ENCODE results near the gene HEG1.
"Not testable (repeated sequence)": the region's sequence is repeated elsewhere in the genome, so short reads cannot be mapped to it uniquely, and the experiment has no call there.

HEG1 gene

DNA sequence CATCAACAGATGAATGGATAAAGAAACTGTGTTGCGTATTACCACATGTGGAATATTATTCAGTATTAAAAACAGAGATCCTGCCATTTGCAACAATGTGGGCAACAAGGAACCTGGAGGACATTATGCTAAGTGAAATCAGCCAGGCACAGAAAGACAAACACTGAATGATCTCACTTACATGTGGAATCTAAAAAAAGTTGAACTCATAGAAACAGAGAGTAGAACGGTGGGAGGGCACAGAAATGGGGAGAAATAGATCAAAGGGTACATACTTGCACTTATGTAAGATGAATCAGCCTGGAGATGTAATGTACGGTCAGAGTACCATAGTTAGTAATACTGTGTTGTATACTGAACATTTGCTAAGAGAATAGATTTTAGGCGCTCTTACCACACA, 91.4 kb downstream of the HEG1 start:
- no peak for FAIRE-seq
- no peak for DNase-seq (ENCODE audit: insufficient read length, low spot score)
- TF ChIP-seq TAF1 (IDR thresholded peaks at IDR 0.05; ENCODE audit: low read depth, low read length) = no peak
- no peak for TF ChIP-seq POLR2A (IDR thresholded peaks at IDR 0.05; ENCODE audit: low read depth, low read length)
- no peak for TF ChIP-seq POU2F2 (IDR thresholded peaks at IDR 0.05; ENCODE audit: low read depth, low read length)
- TF ChIP-seq PAX5 (IDR thresholded peaks at IDR 0.05; ENCODE audit: insufficient read depth, low read length, severe bottlenecking) = no peak
- TF ChIP-seq SPI1 (IDR thresholded peaks at IDR 0.05; ENCODE audit: low read depth, low read length) = no peak

DNA sequence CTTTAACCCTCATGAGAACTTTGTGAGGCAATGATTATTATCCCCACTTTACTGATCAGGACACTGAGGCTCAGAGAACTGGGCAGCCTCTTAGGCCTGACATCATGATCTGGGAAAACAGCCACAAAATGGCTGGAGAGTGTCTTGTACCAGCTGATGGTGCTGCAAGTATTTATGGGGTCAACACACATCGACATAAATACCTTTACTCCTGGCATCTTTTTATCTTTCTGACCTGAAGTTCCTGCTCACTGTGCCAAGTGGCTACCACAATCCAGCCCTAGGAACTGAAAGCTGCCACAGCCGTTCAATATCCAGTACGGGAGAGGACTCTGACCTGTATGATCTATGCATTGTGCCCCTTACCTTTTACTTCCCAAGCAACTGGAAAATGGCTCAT, 92.0 kb downstream of the HEG1 start:
- FAIRE-seq = no peak
- TF ChIP-seq PAX5 (IDR thresholded peaks at IDR 0.05; ENCODE audit: insufficient read depth, low read length, severe bottlenecking) (no peak), POLR2AphosphoS5 (IDR thresholded peaks at IDR 0.05; ENCODE audit: low read depth, low read length) (no peak), POLR2A (IDR thresholded peaks at IDR 0.05; ENCODE audit: low read depth, low read length) (no peak), TAF1 (IDR thresholded peaks at IDR 0.05; ENCODE audit: low read depth, low read length) (no peak), POU2F2 (IDR thresholded peaks at IDR 0.05; ENCODE audit: low read depth, low read length) (no peak), SPI1 (IDR thresholded peaks at IDR 0.05; ENCODE audit: low read depth, low read length) (no peak)
- no peak for DNase-seq (ENCODE audit: insufficient read length, low spot score)

DNA sequence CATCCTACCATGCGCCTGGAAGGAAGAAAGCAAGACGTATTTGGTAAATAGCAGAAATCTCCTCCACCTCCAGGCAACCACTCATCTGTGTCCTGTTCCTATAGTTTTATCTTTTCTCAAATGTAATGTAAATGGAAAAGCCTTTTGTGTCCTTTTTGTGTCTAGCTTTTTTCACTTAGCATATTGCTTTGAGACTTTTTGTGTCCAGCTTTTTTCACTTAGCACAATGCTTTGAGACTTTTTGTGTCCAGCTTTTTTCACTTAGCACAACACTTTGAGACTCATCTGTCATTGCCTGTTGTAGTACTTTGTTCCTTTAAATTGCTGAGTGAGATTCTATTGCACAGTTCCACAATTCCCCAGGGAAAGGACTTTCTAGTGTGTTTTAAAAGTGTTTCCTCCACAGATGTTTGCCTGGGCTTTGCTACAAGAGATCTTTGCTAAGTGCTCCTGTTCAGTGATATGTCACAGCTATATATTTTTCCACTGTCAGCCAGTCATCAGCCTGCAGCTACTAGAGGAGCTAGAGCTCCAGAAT, 93.3 kb downstream of the HEG1 start:
- DNase-seq (ENCODE audit: insufficient read length, low spot score) (no peak), FAIRE-seq (no peak)
- TF ChIP-seq PAX5 (IDR thresholded peaks at IDR 0.05; ENCODE audit: insufficient read depth, low read length, severe bottlenecking) (no peak), TAF1 (IDR thresholded peaks at IDR 0.05; ENCODE audit: low read depth, low read length) (no peak), POU2F2 (IDR thresholded peaks at IDR 0.05; ENCODE audit: low read depth, low read length) (no peak), POLR2AphosphoS5 (IDR thresholded peaks at IDR 0.05; ENCODE audit: low read depth, low read length) (no peak), SPI1 (IDR thresholded peaks at IDR 0.05; ENCODE audit: low read depth, low read length) (no peak), POLR2A (IDR thresholded peaks at IDR 0.05; ENCODE audit: low read depth, low read length) (no peak)

- DNase-seq (ENCODE audit: insufficient read length, low spot score) = no peak
- FAIRE-seq = no peak
- TF ChIP-seq POLR2A (IDR thresholded peaks at IDR 0.05; ENCODE audit: low read depth, low read length) (no peak), POU2F2 (IDR thresholded peaks at IDR 0.05; ENCODE audit: low read depth, low read length) (no peak), SPI1 (IDR thresholded peaks at IDR 0.05; ENCODE audit: low read depth, low read length) (no peak), TAF1 (IDR thresholded peaks at IDR 0.05; ENCODE audit: low read depth, low read length) (no peak)
Observed at GRCh38 chr3:124960698-124961097, 95.1 kb downstream of the HEG1 start.

DNA sequence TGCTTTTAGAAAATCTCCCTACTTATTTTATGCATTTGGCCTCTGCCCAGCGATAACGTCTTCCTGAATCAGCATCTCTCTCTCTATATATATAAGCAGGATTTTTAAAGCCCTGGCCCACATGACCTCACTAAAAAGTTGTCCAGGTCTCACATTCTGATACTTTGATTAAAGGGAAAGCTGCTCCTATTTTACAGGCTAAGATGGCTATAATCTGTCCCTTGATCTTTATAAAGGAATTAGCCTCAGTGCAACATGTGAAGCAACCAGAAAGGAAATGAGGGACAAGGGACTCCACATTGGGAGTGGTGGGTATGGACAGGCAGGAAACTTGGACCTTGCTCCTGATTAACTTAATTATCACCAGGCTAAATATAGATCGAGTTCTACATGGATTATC, 95.7 kb downstream of the HEG1 start:
- no peak for TF ChIP-seq TAF1 (IDR thresholded peaks at IDR 0.05; ENCODE audit: low read depth, low read length)
- DNase-seq (ENCODE audit: insufficient read length, low spot score) (no peak), FAIRE-seq (no peak)

- FAIRE-seq; DNase-seq (ENCODE audit: insufficient read length, low spot score): not testable (repeated sequence)
Observed at GRCh38 chr3:124957951-124958350, 97.8 kb downstream of the HEG1 start.

DNA sequence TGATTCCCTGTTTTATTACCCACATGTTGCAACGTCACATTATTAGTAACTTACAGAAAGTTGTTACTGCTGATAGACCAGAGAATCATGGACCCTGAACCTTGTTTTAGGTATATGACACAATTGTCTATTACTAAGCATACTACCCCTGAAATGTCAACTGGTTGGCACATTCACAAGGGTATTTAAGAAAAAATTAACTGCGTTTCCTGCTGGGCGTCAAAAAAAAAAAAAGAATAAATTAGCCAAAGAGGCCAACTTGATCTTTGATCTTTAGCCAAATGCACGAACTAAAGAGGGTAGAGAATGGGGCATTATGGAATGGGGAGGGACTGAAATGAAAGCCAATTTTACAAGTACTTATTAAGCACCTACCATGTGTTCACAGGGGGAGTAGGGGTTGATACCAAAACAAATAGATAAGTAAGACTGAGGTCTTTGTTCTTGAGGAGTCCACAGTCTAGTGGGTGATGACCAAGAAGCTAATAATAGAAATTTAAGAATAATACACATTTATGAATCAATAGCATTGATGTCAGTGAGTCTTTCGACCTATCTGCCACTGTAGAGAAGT, 103.4 kb downstream of the HEG1 start:
- DNase-seq (ENCODE audit: insufficient read length, low spot score) (no peak), FAIRE-seq (no peak)
- TF ChIP-seq POLR2AphosphoS5 (IDR thresholded peaks at IDR 0.05; ENCODE audit: low read depth, low read length) = no peak
- no peak for TF ChIP-seq POLR2A (IDR thresholded peaks at IDR 0.05; ENCODE audit: low read depth, low read length)
- no peak for TF ChIP-seq SPI1 (IDR thresholded peaks at IDR 0.05; ENCODE audit: low read depth, low read length)
- no peak for TF ChIP-seq PAX5 (IDR thresholded peaks at IDR 0.05; ENCODE audit: insufficient read depth, low read length, severe bottlenecking)
- no peak for TF ChIP-seq POU2F2 (IDR thresholded peaks at IDR 0.05; ENCODE audit: low read depth, low read length)
- no peak for TF ChIP-seq TAF1 (IDR thresholded peaks at IDR 0.05; ENCODE audit: low read depth, low read length)

DNA sequence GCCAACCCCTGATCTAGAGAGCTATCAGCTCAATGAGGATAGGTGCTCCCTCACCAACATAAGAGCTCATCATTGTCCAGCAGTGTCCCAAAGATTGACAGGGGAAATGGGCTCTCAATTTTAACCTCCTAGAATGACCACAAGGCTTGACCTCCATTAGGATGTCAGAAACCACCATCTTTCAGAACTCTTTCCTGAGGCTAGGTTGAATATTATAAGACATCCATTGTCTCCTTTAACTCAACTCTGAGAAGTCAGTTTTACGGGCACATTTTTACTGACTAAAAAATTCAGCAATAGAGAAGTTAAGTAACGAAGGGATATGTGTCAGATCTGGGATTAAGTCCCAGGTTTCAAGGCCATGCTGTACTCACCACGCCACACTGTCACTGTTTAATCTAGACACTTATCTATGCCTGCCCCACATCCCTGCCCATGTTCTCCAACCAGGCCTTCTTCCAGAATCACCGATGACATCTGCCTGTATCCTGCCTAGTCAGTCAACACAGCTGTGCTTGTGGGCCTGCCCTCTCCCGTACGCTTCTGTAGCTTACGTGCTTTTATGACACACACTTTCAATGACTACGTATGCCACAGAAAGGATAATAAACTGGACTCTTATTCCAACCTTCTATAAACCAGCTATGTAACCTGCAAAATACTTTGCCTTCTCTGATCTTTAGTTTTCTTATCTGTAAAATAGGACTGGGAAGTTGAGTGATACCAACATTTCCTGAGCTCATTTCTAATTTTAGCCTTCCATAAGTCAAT, 104.1 kb downstream of the HEG1 start:
- TF ChIP-seq POU2F2 (IDR thresholded peaks at IDR 0.05; ENCODE audit: low read depth, low read length) (no peak), POLR2A (IDR thresholded peaks at IDR 0.05; ENCODE audit: low read depth, low read length) (no peak), PAX5 (IDR thresholded peaks at IDR 0.05; ENCODE audit: insufficient read depth, low read length, severe bottlenecking) (no peak), TAF1 (IDR thresholded peaks at IDR 0.05; ENCODE audit: low read depth, low read length) (no peak), SPI1 (IDR thresholded peaks at IDR 0.05; ENCODE audit: low read depth, low read length) (no peak), POLR2AphosphoS5 (IDR thresholded peaks at IDR 0.05; ENCODE audit: low read depth, low read length) (no peak)
- FAIRE-seq (peak; percentile 43), DNase-seq (ENCODE audit: insufficient read length, low spot score) (no peak)

DNA sequence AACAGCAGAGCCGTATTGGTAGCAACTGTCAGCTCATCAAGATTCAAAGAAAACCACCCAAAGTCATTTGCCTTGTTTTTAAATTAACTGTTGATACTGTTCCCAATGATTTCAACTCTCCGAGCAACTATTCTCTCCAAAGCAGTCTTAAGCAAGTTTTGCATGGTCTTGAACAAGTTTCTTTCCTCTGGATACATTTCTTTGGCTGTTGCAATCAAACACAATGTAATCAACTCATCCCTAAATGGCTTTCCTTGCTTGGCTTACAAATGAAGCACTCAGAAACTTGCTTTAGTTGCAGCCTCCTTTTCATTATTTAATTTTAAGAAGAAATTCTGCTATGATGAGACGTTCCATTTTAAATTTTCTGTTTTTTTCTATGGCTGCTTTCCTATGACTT, 105.8 kb downstream of the HEG1 start:
- no peak for FAIRE-seq
- TF ChIP-seq PAX5 (IDR thresholded peaks at IDR 0.05; ENCODE audit: insufficient read depth, low read length, severe bottlenecking) (no peak), POLR2A (IDR thresholded peaks at IDR 0.05; ENCODE audit: low read depth, low read length) (no peak), TAF1 (IDR thresholded peaks at IDR 0.05; ENCODE audit: low read depth, low read length) (no peak), SPI1 (IDR thresholded peaks at IDR 0.05; ENCODE audit: low read depth, low read length) (no peak), POLR2AphosphoS5 (IDR thresholded peaks at IDR 0.05; ENCODE audit: low read depth, low read length) (no peak), POU2F2 (IDR thresholded peaks at IDR 0.05; ENCODE audit: low read depth, low read length) (no peak)
- DNase-seq (ENCODE audit: insufficient read length, low spot score) = no peak

DNA sequence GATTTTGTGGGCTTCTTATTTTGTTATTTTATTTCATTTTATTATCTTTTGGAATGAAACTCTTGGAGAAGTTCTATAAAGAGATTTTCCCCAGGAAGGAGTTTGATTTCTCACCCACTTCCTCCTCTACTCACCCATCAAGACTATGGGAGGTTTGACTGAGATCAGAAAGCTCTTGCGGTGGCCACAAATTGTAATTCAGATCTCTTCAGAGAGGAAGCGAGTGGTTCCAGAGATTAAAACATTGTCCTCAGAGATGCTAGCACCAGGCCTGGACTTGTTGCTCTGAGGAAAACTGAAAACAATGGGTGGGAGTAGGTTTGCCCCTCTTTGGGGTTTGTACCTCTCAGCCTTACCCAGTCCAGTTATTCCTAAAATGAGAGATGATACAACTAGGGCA, 113.2 kb downstream of the HEG1 start:
- no peak for DNase-seq (ENCODE audit: insufficient read length, low spot score)
- no peak for FAIRE-seq
- TF ChIP-seq POLR2AphosphoS5 (IDR thresholded peaks at IDR 0.05; ENCODE audit: low read depth, low read length) (no peak), PAX5 (IDR thresholded peaks at IDR 0.05; ENCODE audit: insufficient read depth, low read length, severe bottlenecking) (no peak), SPI1 (IDR thresholded peaks at IDR 0.05; ENCODE audit: low read depth, low read length) (peak; percentile 40; the same call in 1 of the 2 replicates), TAF1 (IDR thresholded peaks at IDR 0.05; ENCODE audit: low read depth, low read length) (no peak)

Data from GM12891 (cell line).